Measurements from ENCODE around the gene SIRPD.

The SIRPD gene

DNA sequence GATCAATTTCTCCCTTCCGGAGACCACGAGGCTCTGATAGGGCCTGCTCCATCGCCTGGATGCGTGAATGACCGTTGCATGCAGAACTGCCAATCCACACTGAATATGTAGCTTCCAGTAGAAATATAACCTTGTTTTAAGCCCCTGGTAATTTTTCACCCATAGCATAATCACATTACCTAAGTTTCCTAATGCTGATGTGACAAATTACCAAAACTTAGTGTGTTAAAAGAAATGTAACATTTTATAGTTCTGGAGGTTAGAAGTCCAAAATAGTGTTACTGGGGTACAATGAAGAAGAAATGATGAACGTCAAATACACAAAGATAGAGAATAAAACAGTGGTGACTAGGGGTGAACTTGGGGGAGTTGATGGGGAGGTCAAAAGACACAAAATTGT lies 22.0 kb upstream of the SIRPD start (continued):
- TF ChIP-seq, protein P1, sequence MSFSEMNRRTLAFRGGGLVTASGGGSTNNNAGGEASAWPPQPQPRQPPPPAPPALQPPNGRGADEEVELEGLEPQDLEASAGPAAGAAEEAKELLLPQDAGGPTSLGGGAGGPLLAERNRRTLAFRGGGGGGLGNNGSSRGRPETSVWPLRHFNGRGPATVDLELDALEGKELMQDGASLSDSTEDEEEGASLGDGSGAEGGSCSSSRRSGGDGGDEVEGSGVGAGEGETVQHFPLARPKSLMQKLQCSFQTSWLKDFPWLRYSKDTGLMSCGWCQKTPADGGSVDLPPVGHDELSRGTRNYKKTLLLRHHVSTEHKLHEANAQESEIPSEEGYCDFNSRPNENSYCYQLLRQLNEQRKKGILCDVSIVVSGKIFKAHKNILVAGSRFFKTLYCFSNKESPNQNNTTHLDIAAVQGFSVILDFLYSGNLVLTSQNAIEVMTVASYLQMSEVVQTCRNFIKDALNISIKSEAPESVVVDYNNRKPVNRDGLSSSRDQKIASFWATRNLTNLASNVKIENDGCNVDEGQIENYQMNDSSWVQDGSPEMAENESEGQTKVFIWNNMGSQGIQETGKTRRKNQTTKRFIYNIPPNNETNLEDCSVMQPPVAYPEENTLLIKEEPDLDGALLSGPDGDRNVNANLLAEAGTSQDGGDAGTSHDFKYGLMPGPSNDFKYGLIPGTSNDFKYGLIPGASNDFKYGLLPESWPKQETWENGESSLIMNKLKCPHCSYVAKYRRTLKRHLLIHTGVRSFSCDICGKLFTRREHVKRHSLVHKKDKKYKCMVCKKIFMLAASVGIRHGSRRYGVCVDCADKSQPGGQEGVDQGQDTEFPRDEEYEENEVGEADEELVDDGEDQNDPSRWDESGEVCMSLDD (tag by site-specific recombination; IDR thresholded peaks at IDR 0.05): no peak
- TF ChIP-seq ZNF37A (tag by site-specific recombination; IDR thresholded peaks at IDR 0.05): no peak
- TF ChIP-seq, protein P2, sequence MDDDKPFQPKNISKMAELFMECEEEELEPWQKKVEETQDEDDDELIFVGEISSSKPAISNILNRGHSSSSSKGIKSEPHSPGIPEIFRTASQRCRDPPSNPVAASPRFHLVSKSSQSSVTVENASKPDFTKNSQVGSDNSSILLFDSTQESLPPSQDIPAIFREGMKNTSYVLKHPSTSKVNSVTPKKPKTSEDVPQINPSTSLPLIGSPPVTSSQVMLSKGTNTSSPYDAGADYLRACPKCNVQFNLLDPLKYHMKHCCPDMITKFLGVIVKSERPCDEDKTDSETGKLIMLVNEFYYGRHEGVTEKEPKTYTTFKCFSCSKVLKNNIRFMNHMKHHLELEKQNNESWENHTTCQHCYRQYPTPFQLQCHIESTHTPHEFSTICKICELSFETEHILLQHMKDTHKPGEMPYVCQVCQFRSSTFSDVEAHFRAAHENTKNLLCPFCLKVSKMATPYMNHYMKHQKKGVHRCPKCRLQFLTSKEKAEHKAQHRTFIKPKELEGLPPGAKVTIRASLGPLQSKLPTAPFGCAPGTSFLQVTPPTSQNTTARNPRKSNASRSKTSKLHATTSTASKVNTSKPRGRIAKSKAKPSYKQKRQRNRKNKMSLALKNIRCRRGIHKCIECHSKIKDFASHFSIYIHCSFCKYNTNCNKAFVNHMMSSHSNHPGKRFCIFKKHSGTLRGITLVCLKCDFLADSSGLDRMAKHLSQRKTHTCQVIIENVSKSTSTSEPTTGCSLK (tag by site-specific recombination; IDR thresholded peaks at IDR 0.05): no peak
- no peak for TF ChIP-seq KLF10 (tag by site-specific recombination; IDR thresholded peaks at IDR 0.05)
- no peak for TF ChIP-seq ZNF426 (tag by site-specific recombination; IDR thresholded peaks at IDR 0.05)
- TF ChIP-seq, protein P3, sequence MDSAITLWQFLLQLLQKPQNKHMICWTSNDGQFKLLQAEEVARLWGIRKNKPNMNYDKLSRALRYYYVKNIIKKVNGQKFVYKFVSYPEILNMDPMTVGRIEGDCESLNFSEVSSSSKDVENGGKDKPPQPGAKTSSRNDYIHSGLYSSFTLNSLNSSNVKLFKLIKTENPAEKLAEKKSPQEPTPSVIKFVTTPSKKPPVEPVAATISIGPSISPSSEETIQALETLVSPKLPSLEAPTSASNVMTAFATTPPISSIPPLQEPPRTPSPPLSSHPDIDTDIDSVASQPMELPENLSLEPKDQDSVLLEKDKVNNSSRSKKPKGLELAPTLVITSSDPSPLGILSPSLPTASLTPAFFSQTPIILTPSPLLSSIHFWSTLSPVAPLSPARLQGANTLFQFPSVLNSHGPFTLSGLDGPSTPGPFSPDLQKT (IDR thresholded peaks at IDR 0.05; ENCODE audit: borderline replicate concordance, low read depth, low read length): no peak
- TF ChIP-seq ZNF529 (tag by site-specific recombination; IDR thresholded peaks at IDR 0.05; ENCODE audit: insufficient replicate concordance): no peak
- no peak for TF ChIP-seq SALL2 (tag by site-specific recombination; IDR thresholded peaks at IDR 0.05; ENCODE audit: borderline replicate concordance)
- no peak for TF ChIP-seq KLF9 (tag by site-specific recombination; IDR thresholded peaks at IDR 0.05; ENCODE audit: low read depth)
- no peak for TF ChIP-seq SCRT2 (tag by site-specific recombination; IDR thresholded peaks at IDR 0.05)
- TF ChIP-seq ZBTB20 (tag by site-specific recombination; IDR thresholded peaks at IDR 0.05): no peak
- no peak for TF ChIP-seq ZNF664 (tag by site-specific recombination; IDR thresholded peaks at IDR 0.05)
- no peak for TF ChIP-seq ZNF76 (tag by site-specific recombination; IDR thresholded peaks at IDR 0.05; ENCODE audit: borderline replicate concordance, low read depth)

DNA sequence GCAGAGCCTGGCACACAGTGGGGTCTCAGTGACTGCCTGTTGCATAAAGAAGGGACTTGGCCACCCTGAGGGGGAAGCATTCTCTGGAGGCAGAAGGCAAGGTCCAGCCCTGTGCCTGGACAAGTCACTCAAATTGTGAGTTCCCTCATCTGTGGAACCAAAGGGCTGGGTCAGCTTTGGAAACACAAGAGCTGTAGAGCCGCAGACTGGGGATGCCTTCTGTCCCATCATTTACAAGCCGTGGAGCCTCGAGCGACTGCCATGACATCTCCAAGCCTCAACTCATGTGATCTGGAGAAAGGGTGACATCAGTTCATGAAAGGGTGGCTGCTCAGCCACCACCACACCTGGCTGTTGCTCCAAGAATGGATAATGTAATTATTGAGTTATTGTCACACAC lies 20.4 kb upstream of the SIRPD start:
- H3K36me3 ChIP-seq (ENCODE audit: control insufficient read depth in 2 of 2, insufficient read depth in 1 of 2, low read length in 2 of 2): no peaks in the 10 kb centered on the region
- no peak overlapping the region for H3K4me3 ChIP-seq (ENCODE audit: low read depth, low read length)
- POLR2A ChIA-PET: no interaction called here
- H3K27ac ChIP-seq (ENCODE audit: extremely low read depth, low read depth, low read length): no peak overlapping the region
- CTCF ChIA-PET: interaction anchor here (0.6 kb wide), 1 partner anchor 88 kb away, joined by 3 read pairs; no protein-coding TSS in a partner anchor
- no peaks in the 10 kb centered on the region for H3K9me3 ChIP-seq (ENCODE audit: control insufficient read depth, insufficient read depth, low read depth, low read length)
- TF ChIP-seq ZNF777 (tag by site-specific recombination; IDR thresholded peaks at IDR 0.05; ENCODE audit: borderline replicate concordance): no peak
- TF ChIP-seq PRDM1 (tag by site-specific recombination; IDR thresholded peaks at IDR 0.05): no peak
- TF ChIP-seq, protein P4, sequence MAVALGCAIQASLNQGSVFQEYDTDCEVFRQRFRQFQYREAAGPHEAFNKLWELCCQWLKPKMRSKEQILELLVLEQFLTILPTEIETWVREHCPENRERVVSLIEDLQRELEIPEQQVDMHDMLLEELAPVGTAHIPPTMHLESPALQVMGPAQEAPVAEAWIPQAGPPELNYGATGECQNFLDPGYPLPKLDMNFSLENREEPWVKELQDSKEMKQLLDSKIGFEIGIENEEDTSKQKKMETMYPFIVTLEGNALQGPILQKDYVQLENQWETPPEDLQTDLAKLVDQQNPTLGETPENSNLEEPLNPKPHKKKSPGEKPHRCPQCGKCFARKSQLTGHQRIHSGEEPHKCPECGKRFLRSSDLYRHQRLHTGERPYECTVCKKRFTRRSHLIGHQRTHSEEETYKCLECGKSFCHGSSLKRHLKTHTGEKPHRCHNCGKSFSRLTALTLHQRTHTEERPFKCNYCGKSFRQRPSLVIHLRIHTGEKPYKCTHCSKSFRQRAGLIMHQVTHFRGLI (tag by site-specific recombination; IDR thresholded peaks at IDR 0.05): no peak
- no peak for TF ChIP-seq ZNF133 (tag by site-specific recombination; IDR thresholded peaks at IDR 0.05)
- TF ChIP-seq, protein P5, sequence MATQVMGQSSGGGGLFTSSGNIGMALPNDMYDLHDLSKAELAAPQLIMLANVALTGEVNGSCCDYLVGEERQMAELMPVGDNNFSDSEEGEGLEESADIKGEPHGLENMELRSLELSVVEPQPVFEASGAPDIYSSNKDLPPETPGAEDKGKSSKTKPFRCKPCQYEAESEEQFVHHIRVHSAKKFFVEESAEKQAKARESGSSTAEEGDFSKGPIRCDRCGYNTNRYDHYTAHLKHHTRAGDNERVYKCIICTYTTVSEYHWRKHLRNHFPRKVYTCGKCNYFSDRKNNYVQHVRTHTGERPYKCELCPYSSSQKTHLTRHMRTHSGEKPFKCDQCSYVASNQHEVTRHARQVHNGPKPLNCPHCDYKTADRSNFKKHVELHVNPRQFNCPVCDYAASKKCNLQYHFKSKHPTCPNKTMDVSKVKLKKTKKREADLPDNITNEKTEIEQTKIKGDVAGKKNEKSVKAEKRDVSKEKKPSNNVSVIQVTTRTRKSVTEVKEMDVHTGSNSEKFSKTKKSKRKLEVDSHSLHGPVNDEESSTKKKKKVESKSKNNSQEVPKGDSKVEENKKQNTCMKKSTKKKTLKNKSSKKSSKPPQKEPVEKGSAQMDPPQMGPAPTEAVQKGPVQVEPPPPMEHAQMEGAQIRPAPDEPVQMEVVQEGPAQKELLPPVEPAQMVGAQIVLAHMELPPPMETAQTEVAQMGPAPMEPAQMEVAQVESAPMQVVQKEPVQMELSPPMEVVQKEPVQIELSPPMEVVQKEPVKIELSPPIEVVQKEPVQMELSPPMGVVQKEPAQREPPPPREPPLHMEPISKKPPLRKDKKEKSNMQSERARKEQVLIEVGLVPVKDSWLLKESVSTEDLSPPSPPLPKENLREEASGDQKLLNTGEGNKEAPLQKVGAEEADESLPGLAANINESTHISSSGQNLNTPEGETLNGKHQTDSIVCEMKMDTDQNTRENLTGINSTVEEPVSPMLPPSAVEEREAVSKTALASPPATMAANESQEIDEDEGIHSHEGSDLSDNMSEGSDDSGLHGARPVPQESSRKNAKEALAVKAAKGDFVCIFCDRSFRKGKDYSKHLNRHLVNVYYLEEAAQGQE (tag by site-specific recombination; IDR thresholded peaks at IDR 0.05): no peak
- TF ChIP-seq ZNF10 (tag by site-specific recombination; IDR thresholded peaks at IDR 0.05): no peak
- TF ChIP-seq SCRT1 (tag by site-specific recombination; IDR thresholded peaks at IDR 0.05; ENCODE audit: borderline replicate concordance): no peak
- TF ChIP-seq, protein P6, sequence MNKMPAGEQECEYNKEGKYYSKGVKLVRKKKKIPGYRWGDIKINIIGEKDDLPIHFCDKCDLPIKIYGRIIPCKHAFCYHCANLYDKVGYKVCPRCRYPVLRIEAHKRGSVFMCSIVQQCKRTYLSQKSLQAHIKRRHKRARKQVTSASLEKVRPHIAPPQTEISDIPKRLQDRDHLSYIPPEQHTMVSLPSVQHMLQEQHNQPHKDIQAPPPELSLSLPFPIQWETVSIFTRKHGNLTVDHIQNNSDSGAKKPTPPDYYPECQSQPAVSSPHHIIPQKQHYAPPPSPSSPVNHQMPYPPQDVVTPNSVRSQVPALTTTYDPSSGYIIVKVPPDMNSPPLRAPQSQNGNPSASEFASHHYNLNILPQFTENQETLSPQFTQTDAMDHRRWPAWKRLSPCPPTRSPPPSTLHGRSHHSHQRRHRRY (tag by site-specific recombination; IDR thresholded peaks at IDR 0.05): no peak
- no peak for TF ChIP-seq ZNF341 (tag by site-specific recombination; IDR thresholded peaks at IDR 0.05; ENCODE audit: low read depth)
- TF ChIP-seq, protein P7, sequence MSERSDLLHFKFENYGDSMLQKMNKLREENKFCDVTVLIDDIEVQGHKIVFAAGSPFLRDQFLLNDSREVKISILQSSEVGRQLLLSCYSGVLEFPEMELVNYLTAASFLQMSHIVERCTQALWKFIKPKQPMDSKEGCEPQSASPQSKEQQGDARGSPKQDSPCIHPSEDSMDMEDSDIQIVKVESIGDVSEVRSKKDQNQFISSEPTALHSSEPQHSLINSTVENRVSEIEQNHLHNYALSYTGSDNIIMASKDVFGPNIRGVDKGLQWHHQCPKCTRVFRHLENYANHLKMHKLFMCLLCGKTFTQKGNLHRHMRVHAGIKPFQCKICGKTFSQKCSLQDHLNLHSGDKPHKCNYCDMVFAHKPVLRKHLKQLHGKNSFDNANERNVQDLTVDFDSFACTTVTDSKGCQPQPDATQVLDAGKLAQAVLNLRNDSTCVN (tag by site-specific recombination; optimal IDR thresholded peaks at IDR 0.05): no peak
- TF ChIP-seq KLF1 (tag by site-specific recombination; IDR thresholded peaks at IDR 0.05): no peak
- H3K4me1 ChIP-seq (ENCODE audit: control insufficient read depth, insufficient read depth, low read length): no peaks in the 10 kb centered on the region
